T-helper 1 cell treated with Interleukin-12 subunit alpha and Interleukin-12 subunit beta and Interleukin-4 antibody, amounts not matched to agents 30 ng/mL and 1 ng/mL, for 36 hours (primary cell): ENCODE results near the gene ASIC2. TPM values are rescaled to one million over a fixed set of nuclear protein-coding genes. Genes with fewer than 3 reads are reported as not detected.

Experiments
- intact Hi-C: fragments of 100-400 bp; cut with micrococcal nuclease; formaldehyde crosslinking; loops from one replicate; pipeline ENCODE4 v1.15.1; 2024
- total RNA-seq: library from RNA; stranded (reverse); gene quantifications from 2 replicates; pipeline ENCODE4 v1.2.3, GENCODE V29; 2022

Gene ASIC2
- total RNA-seq, 1 donor from 2014 or later: not detected

GRCh38 chr17:33288954-33289353 lies 4.1 kb downstream of the ASIC2 start:
- intact Hi-C loops: no loop called here

DNA sequence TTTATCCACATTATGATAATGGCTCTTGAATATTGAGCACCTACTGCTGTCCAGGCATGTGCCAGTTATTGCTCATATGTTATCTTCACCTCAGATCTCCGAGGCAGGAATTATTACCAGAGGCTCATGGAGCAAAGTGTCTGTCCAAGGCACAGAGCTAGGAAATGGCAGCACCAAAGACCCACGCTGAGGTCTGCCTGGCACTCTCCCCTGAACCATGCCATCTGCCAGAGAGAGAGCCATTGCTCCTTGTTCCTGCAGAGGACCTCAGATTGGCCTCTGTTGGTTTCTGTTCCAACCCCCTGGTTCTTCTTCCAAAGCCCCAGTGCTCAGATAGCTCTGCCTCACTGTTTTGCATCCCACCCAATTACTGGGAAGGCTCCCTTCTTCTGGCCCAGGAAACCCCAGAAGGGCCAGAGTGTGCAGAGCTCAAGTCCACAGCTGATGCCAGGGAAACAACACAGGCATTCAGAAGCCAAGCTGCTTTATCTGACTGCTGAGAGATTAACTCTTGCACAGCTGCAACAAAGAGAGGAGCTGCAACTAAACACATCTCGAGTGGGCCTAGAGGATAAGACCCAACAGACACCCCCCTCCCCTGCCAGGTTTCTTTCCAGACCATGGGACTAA lies 5.9 kb downstream of the ASIC2 start:
- intact Hi-C loops: no loop called here

DNA sequence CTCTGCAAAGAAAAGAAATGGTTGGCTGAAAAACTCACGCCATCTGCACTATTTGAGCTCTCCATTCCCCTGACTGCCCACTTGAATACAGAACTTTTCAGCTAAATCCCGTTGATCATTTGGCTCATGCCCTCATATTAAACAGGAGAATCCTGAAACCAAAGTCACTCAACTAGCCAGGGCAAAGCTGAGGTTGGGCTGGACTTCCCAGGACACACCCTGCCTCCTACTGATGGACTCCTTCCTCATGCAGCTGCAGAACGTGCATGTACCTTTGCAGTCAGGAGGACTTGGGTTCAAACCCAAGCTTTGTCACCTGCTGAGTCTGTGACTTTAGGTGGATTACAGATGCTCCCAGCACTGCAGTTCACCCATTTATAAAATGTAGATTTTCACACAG lies 7.7 kb downstream of the ASIC2 start:
- intact Hi-C loops: no loop called here

GRCh38 chr17:33284022-33284421 lies 9.1 kb downstream of the ASIC2 start:
- intact Hi-C loops: no loop called here

DNA sequence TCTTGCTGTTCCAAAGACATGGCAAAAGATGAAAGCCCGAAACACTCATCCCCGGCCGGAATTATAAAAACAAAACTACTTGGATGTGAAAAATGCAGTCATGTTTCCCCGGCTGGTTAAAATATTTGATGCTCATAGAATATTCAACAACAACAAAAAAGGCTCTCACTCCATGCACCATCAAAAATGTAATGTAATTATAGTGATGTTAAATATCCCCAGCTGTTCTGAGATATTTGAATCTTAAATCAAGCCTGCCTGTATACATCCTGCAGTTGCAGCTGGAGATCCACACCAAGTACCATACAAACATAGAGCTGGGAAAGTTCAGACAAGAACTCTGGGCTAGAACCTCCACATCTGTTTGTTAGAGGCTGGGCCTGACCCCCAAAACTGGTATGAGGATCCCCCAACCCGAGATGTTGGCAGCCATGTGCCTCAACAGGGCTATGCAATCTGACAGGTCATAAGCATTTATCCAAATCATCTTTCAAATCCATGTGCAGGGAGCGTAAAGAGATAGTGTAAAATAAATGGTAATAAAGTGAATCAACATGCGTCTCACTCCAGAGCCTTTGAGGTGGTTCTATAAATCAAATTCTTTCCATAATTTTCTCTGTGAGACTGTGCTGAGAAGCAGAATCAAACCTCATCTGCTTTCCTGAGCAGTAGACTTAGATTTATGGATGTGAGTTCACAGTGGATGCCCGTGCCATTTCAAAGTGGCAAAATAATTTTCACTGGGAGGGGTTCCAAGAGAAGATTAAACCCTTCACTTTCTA lies 12.7 kb downstream of the ASIC2 start:
- intact Hi-C loops: no loop called here

DNA sequence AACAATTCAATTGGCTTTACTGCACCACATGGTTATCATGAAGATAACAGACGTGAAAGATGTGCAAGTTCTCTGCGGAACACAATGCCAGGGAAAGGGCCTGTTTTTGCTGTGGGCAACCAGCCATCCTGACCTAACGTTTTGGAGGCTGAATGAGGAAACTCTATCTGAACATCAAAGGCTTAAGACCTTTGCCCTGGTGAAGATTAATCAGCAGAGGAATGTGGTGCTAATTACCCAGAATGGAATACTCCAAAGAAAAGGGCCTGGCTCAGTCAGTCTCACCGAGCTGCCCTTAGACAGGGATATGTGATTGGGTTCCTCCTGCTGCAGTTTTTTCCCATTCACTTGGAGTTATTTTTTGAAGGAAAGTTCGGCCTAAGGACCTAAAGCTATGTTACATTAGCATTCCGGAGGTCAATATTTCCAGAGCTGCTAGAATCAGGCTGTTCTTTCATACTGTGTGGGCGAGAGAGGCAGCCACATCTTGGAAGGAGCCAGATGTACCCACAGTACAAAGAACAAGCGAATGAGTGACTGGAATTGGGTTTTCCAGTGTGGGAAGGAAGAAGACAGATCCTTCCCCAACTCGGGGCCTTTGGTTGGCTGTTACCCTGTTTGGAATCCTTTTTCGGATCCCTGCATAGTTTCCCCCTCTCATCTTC lies 15.5 kb downstream of the ASIC2 start:
- intact Hi-C loops: no loop called here

DNA sequence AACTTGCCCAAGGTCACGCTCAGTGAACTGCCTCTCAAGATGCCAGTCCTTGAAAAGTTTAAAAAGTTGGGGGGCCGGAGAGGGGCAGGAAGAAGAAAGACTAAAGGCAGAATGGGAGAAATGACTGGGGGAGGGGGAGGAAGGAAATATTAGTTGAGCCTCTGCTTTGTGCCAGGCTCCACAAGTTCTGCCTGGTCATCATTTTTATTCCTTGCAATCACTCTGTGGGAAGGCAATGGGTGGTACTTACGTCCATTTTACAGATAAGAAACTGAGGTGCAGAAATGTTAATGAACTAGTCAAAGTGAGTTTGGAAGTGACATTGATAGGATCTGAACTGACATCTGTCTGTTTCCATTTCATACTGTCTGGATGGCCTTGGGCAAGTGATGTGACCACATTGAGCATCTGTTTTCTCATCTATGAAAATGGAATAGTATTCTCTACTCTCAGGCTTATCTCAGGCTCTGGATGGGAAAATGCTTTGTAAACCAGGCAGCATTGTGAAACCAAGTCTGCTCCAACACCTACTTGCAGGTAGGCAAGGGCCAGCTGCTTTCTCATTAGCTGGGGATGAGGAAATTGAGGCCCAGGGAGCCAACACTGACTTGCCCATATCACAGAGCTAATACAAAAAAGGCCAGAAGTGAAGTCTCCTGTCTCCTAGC lies 19.2 kb downstream of the ASIC2 start:
- intact Hi-C loops: no loop called here

DNA sequence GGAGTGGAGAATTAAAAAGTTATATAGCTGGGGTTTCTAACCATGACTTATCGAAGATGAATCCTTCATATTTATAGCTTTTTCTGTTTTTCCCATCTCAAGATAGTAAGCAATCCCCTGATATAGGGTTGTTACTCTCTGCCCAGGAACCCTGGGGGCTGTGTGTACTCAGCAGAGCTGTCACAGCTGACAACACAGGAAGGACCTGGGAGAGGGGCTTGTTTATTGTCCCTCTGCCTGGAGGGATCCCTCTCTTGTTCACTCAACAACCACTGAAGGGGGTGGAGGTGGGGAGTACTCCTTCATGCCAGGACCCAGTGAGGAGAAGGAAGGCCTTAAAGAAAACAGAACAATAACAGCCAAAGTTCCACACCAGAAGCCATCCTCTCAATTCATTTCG lies 19.8 kb downstream of the ASIC2 start:
- intact Hi-C loops: no loop called here

DNA sequence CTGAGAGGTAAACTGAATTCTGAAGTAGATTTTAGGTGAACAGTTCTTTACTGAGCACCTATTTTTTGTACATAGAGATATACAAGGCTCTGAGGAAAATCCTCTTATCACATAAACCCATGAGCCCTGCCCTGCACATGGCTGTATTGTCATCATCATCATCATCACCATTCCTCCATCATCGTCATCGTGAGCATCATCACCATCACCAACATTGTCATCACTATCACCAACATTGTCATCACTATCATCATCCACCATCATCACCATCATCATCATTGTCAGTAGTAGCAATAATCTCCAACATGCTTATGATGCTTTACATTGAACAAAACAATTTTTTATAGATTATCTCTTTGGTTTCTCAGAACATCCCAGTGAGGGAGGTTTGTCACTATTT lies 20.7 kb downstream of the ASIC2 start:
- intact Hi-C loops: no loop called here

DNA sequence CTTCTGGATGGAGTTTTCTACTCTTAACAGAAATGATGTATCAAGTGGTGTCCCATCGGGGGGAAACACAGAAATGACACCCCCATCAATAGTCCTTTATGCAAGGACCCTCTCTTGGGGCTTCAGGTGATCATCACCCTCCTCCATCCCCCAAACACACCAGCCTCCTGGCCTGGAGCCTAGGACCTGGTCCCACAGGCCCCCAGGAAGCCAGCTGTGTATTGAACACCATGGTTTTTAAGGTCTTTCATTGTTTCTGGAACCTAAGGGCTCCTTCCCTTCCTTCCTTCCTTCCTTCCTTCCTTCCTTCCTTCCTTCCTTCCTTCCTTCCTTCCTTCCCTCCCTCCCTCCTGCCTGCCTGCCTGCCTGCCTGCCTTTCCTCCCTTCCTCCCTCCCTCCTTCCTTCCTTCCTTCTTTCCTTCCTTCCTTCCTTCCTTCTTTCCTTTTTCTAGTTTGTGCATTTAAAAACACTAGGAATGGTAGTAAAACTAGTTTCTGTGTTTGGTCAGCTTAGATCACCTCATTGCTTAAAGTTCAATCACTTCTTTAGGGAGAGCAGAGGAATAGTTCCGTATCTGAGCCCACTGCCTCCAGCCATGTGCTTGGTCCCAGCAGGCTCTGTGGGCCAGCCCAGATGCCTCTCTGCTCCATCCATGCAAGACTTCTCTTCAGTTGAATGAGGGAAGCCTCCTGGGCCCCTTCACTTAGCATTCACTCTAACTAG lies 23.6 kb downstream of the ASIC2 start:
- intact Hi-C loops: no loop called here

- intact Hi-C loops: no loop called here
Measured at GRCh38 chr17:33267851-33268548, 25.1 kb downstream of the ASIC2 start.

DNA sequence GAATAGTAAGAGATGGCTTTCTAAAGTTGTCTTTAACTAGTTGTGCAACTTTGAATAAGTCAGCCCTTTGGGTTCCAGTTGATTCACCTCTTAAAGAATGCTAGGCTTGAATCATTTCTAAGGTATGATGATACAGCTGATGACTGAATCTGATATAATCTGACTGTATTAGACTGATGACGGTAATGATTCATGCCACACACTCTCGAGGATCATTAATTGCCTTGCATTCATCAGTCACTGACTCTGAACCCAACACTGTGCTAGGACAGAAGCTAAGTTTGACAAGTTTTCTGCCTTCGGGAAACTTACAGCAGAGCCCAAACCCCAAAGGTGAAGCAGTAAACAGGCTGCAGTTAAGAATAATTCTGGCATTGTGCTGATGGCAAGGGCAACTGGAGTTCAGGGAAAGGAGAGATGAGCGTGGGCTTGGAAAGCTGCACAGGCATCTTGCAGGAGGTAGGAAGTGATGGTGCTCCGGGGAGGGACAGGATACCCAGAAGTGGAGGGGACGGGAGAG lies 25.8 kb downstream of the ASIC2 start:
- intact Hi-C loops: no loop called here

DNA sequence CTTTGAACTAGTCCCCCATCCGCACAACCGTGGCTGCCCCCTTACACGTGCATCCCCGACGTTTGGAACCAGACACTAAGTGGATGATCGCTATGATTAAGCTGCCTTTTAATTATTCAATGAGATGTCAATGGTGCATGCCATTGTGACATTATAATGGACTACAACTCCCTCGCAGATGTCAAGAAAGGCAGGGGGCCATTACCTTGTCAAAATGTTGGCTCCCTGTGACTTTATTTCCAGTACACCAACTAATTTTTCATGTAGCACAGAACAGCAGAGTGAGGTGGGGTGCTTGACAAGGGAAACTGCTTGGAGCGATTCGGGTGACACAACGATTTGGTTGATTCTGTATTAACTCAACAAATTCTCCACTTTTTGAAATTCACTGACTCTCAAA lies 26.5 kb downstream of the ASIC2 start:
- intact Hi-C loops: no loop called here

- intact Hi-C loops: no loop called here
Measured at GRCh38 chr17:33266116-33266515, 27.0 kb downstream of the ASIC2 start.

DNA sequence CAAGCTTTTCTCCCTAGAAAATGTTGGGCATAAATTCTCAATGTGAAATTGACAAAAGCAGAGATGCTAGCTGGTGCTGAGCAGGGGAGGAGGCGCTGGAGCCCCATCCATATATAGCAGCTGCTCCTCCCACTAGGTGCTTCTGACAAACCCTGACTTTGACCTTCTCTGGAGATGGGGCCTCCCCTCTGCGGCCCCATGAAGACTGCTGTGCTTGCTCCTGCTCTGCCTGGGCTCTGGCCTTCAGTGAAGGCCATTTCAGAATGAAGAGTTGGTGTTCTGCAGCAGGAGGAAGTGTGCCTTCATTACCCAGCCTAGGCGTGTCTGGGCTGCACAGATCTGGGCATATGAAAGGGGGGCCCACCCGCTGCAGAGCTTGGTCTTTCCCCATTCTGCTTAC lies 29.7 kb downstream of the ASIC2 start:
- intact Hi-C loops: no loop called here

GRCh38 chr17:33262266-33263123 lies 30.6 kb downstream of the ASIC2 start:
- intact Hi-C loops: no loop called here

DNA sequence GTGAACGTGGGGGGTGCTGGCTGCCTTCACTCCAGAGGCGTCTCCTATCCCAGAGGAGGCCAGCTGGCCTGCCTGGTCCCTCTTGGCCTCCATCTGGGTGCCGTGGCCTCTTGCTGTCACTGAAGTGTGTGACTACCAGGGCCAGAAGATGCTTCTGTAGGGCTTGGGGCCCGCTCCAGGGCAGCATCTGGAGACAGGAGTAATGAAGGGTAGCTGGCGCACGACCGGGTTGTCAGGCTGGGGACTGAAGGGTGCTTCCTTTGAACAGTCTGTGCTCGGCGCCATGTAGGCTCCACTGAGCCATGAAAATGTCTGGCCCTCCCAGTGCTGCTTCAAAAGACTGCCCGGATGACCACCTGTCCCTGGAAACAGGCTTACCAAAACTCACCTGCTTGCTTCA lies 31.3 kb downstream of the ASIC2 start:
- intact Hi-C loops: no loop called here

GRCh38 chr17:33260638-33261037 lies 32.5 kb downstream of the ASIC2 start:
- intact Hi-C loops: no loop called here

GRCh38 chr17:33258296-33258695 lies 34.8 kb downstream of the ASIC2 start:
- intact Hi-C loops: no loop called here

DNA sequence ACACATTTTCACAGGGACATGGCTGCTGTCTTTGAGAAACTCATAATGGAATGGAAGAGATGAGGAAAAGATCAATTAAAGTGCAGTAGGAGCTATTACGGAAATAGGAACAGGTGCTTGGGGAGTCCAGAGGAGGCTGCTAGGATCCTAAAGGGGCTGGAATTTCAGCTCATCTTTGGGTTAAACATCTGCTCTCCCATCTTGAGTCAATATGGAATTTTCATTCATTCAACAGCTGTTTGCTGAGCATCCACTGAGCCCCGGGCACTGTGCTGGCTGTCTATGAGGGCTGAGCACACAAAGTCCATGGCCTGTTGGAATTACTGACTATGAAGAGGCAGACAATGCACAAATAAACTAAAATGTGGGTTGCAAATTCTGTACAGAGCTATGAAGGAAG lies 47.9 kb downstream of the ASIC2 start:
- intact Hi-C loops: no loop called here
